ENCODE measurements around the gene SENP5. TPM values are rescaled to one million over a fixed set of nuclear protein-coding genes. Genes with fewer than 3 reads are reported as not detected.
A peak's percentile ranks its signal among the peaks of the same experiment; 100 is the strongest.
"Not testable (repeated sequence)": the region's sequence is repeated elsewhere in the genome, so short reads cannot be mapped to it uniquely, and the experiment has no call there.

Gene SENP5
- total RNA-seq, 1 experiment from 2014 or later, result 27.6 TPM

DNA sequence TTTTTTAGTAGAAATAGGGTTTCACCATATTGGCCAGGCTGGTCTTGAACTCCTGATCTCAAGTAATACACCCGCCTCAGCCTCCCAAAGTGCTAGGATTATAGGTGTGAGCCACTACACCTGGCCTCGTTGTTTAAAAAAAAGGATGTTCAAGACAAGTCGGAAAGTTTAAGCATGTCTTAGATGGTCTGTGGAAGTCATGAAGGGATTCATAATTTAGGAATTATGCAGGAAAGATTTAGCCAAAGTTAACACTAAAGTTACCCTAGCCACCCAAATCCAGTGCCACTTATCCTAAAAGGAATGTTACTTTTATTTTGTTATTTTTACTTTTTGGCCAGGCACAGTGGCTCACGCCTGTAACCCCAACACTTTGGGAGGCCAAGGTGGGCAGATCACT lies 19.3 kb upstream of the SENP5 start:
- ATAC-seq; H3K4me3 ChIP-seq (replicated peaks in 1 of 2; ENCODE audit: low read depth in 1 of 2, low read length in 2 of 2); DNase-seq (ENCODE audit: low read depth, low spot score); H4K20me1 ChIP-seq (ENCODE audit: insufficient read depth); H3K4me1 ChIP-seq (ENCODE audit: control insufficient read depth in 1 of 2, insufficient read depth in 2 of 2, low read length in 2 of 2); H3K27ac ChIP-seq (ENCODE audit: low read depth, low read length); BruUV-seq (replicated peaks); RAD21 ChIA-PET (ENCODE audit: low non-redundant PET in 1 of 2, low total read pairs in 2 of 2, uncharacterized antibody in 2 of 2, unreplicated experiment in 2 of 2); H2AFZ ChIP-seq (ENCODE audit: low read depth, low read length, poor library complexity, severe bottlenecking); H3K79me2 ChIP-seq (ENCODE audit: insufficient read depth, low read length); H3K9ac ChIP-seq (ENCODE audit: low read length); H3K9me2 ChIP-seq (ENCODE audit: insufficient read depth); intact Hi-C loops (cut with micrococcal nuclease); CTCF ChIA-PET; H3K27me3 ChIP-seq (ENCODE audit: insufficient read depth, low read length); H3K36me3 ChIP-seq (ENCODE audit: control insufficient read depth in 1 of 2, insufficient read depth in 2 of 2, low read length in 2 of 2); H3K4me2 ChIP-seq (ENCODE audit: low read length); H3K9me3 ChIP-seq (ENCODE audit: control insufficient read depth in 1 of 2, insufficient read depth in 1 of 2, low read depth in 1 of 2, low read length in 2 of 2); POLR2A ChIA-PET: not testable (repeated sequence)
- TF ChIP-seq CBX3 (IDR thresholded peaks at IDR 0.05; ENCODE audit: low read depth), result peak; percentile 52; the same call in 1 of the 2 replicates

- no peak overlapping the region for H3K4me2 ChIP-seq (ENCODE audit: low read length)
- no peaks in the 10 kb centered on the region for H4K20me1 ChIP-seq (ENCODE audit: insufficient read depth)
- DNase-seq (ENCODE audit: low read depth, low spot score) (no peak), ATAC-seq (no peak)
- RAD21 ChIA-PET (ENCODE audit: low non-redundant PET in 1 of 2, low total read pairs in 2 of 2, uncharacterized antibody in 2 of 2, unreplicated experiment in 2 of 2), result no interaction called here
- intact Hi-C loops (cut with micrococcal nuclease), result no loop called here
- no peak overlapping the region for H3K9ac ChIP-seq (ENCODE audit: low read length)
- no peak overlapping the region for H2AFZ ChIP-seq (ENCODE audit: low read depth, low read length, poor library complexity, severe bottlenecking)
- TF ChIP-seq, protein P1, sequence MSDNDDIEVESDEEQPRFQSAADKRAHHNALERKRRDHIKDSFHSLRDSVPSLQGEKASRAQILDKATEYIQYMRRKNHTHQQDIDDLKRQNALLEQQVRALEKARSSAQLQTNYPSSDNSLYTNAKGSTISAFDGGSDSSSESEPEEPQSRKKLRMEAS (IDR thresholded peaks at IDR 0.05), result no peak
- TF ChIP-seq, protein P2, sequence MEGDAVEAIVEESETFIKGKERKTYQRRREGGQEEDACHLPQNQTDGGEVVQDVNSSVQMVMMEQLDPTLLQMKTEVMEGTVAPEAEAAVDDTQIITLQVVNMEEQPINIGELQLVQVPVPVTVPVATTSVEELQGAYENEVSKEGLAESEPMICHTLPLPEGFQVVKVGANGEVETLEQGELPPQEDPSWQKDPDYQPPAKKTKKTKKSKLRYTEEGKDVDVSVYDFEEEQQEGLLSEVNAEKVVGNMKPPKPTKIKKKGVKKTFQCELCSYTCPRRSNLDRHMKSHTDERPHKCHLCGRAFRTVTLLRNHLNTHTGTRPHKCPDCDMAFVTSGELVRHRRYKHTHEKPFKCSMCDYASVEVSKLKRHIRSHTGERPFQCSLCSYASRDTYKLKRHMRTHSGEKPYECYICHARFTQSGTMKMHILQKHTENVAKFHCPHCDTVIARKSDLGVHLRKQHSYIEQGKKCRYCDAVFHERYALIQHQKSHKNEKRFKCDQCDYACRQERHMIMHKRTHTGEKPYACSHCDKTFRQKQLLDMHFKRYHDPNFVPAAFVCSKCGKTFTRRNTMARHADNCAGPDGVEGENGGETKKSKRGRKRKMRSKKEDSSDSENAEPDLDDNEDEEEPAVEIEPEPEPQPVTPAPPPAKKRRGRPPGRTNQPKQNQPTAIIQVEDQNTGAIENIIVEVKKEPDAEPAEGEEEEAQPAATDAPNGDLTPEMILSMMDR (IDR thresholded peaks at IDR 0.05 in 2 of 3, conservative IDR thresholded peaks at IDR 0.05 in 1 of 3; ENCODE audit: borderline replicate concordance in 1 of 3, insufficient read depth in 1 of 3, low read depth in 2 of 3, low read length in 2 of 3), result no peak
- TF ChIP-seq ATF3 (IDR thresholded peaks at IDR 0.05) (no peak), SRF (IDR thresholded peaks at IDR 0.05; ENCODE audit: low read depth) (no peak), POLR2A (IDR thresholded peaks at IDR 0.05; ENCODE audit: borderline replicate concordance, extremely low read depth, insufficient read depth, insufficient read length) (no peak), ELF1 (IDR thresholded peaks at IDR 0.05; ENCODE audit: borderline replicate concordance, low read depth) (no peak), JUND (IDR thresholded peaks at IDR 0.05) (no peak), ZFX (IDR thresholded peaks at IDR 0.05) (no peak), CBX3 (IDR thresholded peaks at IDR 0.05; ENCODE audit: low read depth) (no peak), SIN3A (IDR thresholded peaks at IDR 0.05; ENCODE audit: low read depth) (no peak), ZNF274 (IDR thresholded peaks at IDR 0.05; ENCODE audit: low read depth, low read length) (no peak), YY1 (IDR thresholded peaks at IDR 0.05; ENCODE audit: extremely low read depth, insufficient replicate concordance, low read depth, low read length) (no peak), TCF7L2 (IDR thresholded peaks at IDR 0.05; ENCODE audit: borderline replicate concordance, extremely low read depth, insufficient read depth, insufficient read length) (no peak), SP1 (IDR thresholded peaks at IDR 0.05; ENCODE audit: low read depth) (no peak), FOSL1 (IDR thresholded peaks at IDR 0.05; ENCODE audit: low read depth) (no peak)
- TF ChIP-seq, protein P3, sequence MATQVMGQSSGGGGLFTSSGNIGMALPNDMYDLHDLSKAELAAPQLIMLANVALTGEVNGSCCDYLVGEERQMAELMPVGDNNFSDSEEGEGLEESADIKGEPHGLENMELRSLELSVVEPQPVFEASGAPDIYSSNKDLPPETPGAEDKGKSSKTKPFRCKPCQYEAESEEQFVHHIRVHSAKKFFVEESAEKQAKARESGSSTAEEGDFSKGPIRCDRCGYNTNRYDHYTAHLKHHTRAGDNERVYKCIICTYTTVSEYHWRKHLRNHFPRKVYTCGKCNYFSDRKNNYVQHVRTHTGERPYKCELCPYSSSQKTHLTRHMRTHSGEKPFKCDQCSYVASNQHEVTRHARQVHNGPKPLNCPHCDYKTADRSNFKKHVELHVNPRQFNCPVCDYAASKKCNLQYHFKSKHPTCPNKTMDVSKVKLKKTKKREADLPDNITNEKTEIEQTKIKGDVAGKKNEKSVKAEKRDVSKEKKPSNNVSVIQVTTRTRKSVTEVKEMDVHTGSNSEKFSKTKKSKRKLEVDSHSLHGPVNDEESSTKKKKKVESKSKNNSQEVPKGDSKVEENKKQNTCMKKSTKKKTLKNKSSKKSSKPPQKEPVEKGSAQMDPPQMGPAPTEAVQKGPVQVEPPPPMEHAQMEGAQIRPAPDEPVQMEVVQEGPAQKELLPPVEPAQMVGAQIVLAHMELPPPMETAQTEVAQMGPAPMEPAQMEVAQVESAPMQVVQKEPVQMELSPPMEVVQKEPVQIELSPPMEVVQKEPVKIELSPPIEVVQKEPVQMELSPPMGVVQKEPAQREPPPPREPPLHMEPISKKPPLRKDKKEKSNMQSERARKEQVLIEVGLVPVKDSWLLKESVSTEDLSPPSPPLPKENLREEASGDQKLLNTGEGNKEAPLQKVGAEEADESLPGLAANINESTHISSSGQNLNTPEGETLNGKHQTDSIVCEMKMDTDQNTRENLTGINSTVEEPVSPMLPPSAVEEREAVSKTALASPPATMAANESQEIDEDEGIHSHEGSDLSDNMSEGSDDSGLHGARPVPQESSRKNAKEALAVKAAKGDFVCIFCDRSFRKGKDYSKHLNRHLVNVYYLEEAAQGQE (IDR thresholded peaks at IDR 0.05; ENCODE audit: low read depth), result no peak
- peaks cover 0 to 9% of the 10 kb centered on the region in 2 experiments; a peak in 2 of 4 replicates for H3K9me3 ChIP-seq (ENCODE audit: control insufficient read depth in 1 of 2, insufficient read depth in 1 of 2, low read depth in 1 of 2, low read length in 2 of 2)
- H3K4me3 ChIP-seq (replicated peaks in 1 of 2; ENCODE audit: low read depth in 1 of 2, low read length in 2 of 2), result no peak overlapping the region
- CTCF ChIA-PET, result no interaction called here
- no peaks in the 10 kb centered on the region for H3K36me3 ChIP-seq (ENCODE audit: control insufficient read depth in 1 of 2, insufficient read depth in 2 of 2, low read length in 2 of 2)
- no peaks in the 10 kb centered on the region for H3K79me2 ChIP-seq (ENCODE audit: insufficient read depth, low read length)
- H3K4me1 ChIP-seq (ENCODE audit: control insufficient read depth in 1 of 2, insufficient read depth in 2 of 2, low read length in 2 of 2), result no peaks in the 10 kb centered on the region
- H3K27me3 ChIP-seq (ENCODE audit: insufficient read depth, low read length), result no peaks in the 10 kb centered on the region
- POLR2A ChIA-PET, result no interaction called here
- no peaks in the 10 kb centered on the region for H3K9me2 ChIP-seq (ENCODE audit: insufficient read depth)
- H3K27ac ChIP-seq (ENCODE audit: low read depth, low read length), result no peak overlapping the region
- BruUV-seq (replicated peaks), result no TSS peak
Observed at GRCh38 chr3:196849180-196849741, 18.5 kb upstream of the SENP5 start.

Data from HCT116 (cell line).